HG02571 (cell line): Measurements from ENCODE around the gene CASS4.

ENCODE experiments used
- ATAC-seq: cut with Tn5 transposase; IDR thresholded peaks from one replicate; pipeline ENCODE4 v1.9.1; 2021; ENCODE audit warnings: mild to moderate bottlenecking, moderate library complexity; ENCODE audit not compliant: unreplicated experiment

CASS4 gene

GRCh38 chr20:56422824-56423189 is 10.7 kb downstream of the CASS4 start:
- ATAC-seq = no peak

GRCh38 chr20:56423211-56423610 is 11.2 kb downstream of the CASS4 start:
- ATAC-seq = no peak

- ATAC-seq = no peak
Observed at GRCh38 chr20:56423886-56424285, 11.8 kb downstream of the CASS4 start.

- ATAC-seq = no peak
Observed at GRCh38 chr20:56424931-56425330, 12.9 kb downstream of the CASS4 start.

- no peak for ATAC-seq
Observed at GRCh38 chr20:56426026-56426425, 14.0 kb downstream of the CASS4 start.

DNA sequence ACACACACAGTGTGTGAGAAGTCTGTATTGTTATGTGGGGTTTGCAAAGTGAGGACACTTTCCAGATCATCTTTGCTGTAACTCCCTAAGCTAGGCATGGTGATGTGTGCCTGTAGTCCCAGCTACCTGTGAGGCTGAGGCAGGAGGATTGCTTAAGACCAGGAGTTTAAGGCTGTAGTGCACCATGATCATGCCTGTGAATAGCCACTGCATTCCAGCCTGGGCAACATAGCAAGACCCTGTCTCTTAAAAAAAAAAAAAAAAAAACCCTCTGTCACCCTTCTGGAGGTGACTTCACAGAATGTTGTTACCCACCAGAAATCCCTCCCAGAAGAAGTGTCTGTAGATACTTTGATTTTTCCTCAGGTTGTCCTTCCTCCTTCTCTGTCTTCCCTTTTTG is 14.9 kb downstream of the CASS4 start:
- no peak for ATAC-seq

GRCh38 chr20:56427797-56428196 is 15.7 kb downstream of the CASS4 start:
- no peak for ATAC-seq

DNA sequence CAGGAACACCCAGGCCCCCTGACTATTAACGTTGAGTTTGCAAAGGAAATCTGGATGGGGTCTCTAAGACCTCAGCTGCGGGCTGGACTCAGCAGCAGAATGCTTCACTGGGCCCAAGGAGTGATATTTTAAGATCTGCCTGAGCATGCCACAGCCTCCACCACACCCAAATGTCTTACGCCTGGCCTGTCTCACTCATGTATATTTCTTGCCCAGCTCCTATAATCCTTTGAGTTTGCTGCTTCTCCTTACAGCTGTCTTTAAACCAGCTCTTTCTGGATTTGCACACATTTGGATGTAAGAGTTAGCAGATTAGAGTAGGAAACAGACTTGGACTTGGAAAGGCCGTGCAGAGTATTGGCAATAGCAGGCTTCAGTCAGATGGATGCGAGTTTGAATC is 16.4 kb downstream of the CASS4 start:
- ATAC-seq = no peak

DNA sequence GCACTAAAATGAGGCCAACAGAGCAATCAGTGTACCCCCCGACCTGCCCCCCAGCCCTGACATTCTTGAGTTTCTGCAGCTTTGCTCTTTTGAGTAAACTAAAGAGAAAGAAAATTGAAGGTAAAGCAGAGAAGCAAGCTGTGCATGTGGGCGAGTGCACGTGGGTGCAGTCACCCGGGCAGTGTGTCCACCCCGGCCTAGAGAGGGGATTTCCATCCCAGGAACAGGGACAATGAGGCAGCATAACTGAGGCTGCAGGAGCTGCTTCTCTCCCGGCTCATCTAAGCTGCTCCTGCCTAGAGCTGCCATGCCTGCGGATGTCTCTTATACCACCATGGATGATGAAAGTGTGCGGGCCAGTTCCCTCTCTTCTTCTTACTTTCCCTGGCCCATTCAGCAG is 16.8 kb downstream of the CASS4 start:
- ATAC-seq = no peak

DNA sequence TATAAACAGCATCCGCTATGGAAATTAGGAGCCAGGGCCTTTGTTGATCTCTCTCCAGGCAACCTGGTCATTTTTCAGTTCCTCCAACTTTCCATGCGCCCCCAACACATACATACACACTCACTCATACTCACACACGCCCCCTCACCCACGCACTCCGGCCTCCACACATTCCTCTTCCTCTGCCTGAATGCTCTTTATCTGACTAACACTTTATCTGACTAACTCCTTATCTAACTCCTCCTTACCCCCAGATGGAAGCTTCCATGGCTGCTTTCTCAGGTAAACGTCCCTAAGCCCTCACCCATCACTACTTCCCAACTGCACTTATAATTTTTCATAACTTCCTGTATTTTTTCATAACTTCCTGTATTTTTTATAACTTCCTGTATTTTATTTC is 17.4 kb downstream of the CASS4 start:
- ATAC-seq = no peak

GRCh38 chr20:56429941-56430340 is 17.9 kb downstream of the CASS4 start:
- ATAC-seq = no peak

GRCh38 chr20:56430461-56430860 is 18.4 kb downstream of the CASS4 start:
- no peak for ATAC-seq

DNA sequence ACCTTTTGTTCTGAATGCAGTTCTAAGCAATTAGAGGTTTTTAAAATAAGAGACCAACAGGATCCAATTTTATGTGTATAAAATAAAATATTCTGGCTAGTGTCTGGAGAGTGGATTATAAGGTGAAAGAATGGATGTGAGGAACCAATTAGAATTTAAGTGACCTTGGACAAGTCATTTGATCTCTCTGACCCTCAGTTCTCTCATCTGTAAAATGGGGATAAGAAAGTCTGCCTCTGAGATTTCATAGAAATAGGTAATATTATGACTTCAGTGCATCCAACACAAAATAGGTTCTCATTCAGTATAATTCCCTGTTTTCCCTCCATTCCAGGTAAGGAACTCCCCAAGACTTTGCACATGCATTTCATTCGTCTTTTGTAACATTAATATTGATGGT is 18.9 kb downstream of the CASS4 start:
- no peak for ATAC-seq

DNA sequence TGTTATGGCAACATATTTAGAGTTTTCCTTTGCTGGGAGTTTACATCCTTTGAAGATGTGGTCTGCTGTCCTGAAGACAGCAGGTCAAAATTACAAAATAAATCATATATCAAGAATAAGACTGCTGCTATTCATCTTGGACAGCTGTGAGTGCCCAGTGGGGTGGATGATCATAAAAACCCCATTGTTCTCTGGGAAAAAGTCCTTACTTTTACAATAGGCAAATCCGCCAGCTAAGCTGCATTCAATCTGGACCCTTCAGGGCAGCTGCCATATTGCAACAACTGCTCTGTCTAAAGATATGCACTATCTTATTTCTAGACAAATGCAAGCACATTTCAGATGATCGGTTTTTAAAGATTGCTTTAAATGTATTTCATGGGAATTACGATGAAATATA is 19.4 kb downstream of the CASS4 start:
- ATAC-seq = no peak

DNA sequence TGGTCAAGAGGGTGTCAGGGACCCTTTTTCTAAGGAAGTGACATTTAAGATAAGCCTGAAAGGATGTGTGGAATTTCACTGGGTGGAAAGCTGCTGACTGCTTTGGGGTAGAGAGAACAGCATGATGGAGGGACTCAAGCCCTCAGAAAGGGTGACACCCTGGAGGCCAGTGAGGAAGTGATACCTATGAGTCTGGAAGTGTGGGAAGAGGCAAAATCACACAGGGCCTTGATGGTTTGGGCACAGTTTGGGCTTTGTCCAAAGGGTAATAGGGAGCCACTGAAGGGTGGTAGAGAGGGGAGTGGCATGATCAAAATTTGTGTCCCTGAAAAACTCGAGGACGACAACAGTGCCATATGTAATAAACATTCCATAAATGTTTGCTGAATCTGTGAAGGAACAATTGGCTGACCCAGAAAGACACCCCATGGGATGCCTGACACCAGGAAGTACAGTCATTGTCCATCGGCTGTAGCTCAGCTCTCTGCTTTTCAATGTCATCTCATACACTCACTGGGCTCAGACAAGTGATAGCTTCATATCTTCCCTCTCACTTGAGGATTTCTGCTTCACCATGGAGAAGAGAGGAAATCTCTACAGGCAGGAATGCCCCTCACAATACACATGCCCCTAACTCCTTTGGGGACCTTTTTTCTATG is 21.3 kb downstream of the CASS4 start:
- ATAC-seq = no peak

DNA sequence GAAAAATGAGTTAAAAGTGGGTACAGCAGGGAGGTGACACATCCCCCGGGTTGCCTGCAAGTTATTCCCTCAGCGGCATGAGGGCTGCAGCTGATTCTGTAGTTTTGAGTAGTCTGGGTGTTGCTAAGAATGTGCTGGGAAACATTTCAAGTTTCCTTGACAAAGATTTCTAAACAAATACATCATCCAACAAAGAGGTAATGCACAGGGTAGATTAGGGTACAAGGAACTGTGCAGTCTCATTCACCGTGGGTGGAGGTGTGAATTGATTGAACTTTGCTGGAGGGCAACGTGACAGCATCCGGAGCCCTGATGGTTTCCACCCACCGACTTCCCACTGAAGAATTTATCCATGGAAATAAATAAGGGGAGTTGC is 21.8 kb downstream of the CASS4 start:
- ATAC-seq = no peak

DNA sequence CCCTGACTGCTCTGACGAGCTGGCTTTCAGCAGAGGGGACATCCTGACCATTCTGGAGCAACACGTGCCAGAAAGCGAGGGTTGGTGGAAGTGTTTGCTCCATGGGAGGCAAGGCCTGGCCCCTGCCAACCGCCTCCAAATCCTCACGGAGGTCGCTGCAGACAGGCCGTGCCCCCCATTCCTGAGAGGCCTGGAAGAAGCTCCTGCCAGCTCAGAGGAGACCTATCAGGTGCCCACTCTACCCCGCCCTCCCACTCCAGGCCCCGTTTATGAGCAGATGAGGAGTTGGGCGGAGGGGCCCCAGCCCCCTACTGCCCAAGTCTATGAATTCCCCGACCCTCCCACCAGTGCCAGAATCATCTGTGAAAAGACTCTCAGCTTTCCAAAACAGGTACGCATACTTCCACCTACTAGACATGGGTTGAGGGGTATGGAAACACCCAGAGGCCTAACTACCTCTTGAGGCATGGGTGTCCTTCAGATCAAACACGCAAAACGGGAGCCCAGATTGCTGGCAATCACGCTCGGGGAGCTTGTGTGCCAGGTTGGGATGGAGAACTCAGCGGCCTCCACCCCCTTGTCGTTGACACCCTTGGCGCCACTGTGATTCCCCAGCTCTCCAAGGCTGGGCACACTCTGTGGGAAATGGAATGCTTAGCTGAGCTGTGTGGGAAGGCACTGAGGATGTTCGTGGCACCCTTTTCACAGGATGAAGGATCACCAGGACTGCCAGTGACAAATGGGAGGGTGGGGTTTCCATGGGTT is 25.3 kb downstream of the CASS4 start:
- ATAC-seq = no peak

GRCh38 chr20:56438284-56438683 is 26.2 kb downstream of the CASS4 start:
- ATAC-seq = no peak

- no peak for ATAC-seq
Observed at GRCh38 chr20:56439771-56440291, 27.8 kb downstream of the CASS4 start.

- ATAC-seq = no peak
Observed at GRCh38 chr20:56440346-56441007, 28.4 kb downstream of the CASS4 start.

DNA sequence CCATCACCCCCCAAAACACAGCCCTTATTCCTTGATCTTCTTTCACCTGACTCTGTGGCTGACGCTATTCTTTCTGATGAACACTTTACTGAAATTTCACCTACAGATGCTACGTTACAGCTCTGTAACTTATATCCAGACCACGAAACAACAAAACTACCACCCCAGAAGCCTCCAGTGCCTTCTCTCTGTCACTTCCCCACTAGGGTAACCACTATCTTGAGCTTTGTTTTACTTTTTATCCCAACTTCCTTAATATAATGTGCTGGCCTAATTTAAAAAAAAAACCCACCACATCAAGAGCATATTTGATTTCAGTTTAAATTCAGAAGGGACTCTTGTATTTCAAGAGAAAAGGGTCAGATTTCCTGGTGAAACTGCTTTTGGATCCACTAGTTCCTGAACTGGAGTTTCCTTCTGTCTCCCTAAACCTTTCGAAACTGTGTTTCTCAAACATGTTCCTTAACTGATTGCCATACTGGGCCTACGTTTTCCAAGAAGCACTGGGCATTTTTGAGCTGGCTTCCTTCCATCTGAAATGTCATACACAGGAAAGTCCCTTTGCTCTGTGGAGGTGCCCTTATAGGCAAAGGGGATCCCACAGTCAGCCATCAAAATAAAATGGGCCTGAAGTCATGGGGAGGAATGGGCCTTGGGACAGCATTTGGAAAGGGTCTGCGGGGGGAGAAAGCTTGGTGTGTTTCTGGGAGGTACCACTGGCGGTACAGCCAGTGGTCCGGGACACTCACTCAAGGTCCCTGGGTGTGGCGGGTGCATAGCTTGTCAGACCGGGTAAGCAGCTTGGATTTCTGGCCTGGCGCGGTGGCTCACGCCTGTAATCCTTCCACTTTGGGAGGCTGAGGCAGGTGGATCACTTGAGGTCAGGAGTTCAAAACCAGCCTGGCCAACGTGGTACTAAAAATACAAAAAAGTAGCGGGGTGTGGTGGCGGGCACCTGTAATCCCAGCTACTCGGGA is 30.6 kb downstream of the CASS4 start:
- ATAC-seq = no peak
